Activated CD4-positive, alpha-beta memory T cell treated with anti-CD3 and anti-CD28 coated beads for 36 hours (primary cell): ENCODE results near the gene RYR2. TPM values are rescaled to one million over a fixed set of nuclear protein-coding genes. Genes with fewer than 3 reads are reported as not detected.

Source experiments
- CTCF ChIA-PET: fragments of 350-600 bp; sonication (Branson Sonifier 250); formaldehyde crosslinking; loops from one replicate; lab custom pipeline; 2021; ENCODE audit warnings: antibody characterized with exemption, inconsistent platforms; lab: Charles Lee
- POLR2A ChIA-PET: fragments of 350-600 bp; sonication (Branson Sonifier 250); formaldehyde crosslinking; loops from one replicate; lab custom pipeline; 2021; ENCODE audit warnings: antibody characterized with exemption; lab: Charles Lee
- DNase-seq: peaks from one replicate; pipeline ENCODE4 v3.0.0-alpha.2; 2020
- H3K27ac Mint-ChIP-seq: one replicate; pipeline ENCODE4 v1.8.0; 2021; ENCODE audit warnings: mixed read lengths
- H3K27me3 Mint-ChIP-seq: one replicate; pipeline ENCODE4 v1.8.0; 2021; ENCODE audit warnings: mixed read lengths
- H3K36me3 Mint-ChIP-seq: one replicate; pipeline ENCODE4 v1.8.0; 2021; ENCODE audit warnings: mixed read lengths
- H3K4me1 Mint-ChIP-seq: one replicate; pipeline ENCODE4 v1.8.0; 2021; ENCODE audit warnings: low read depth, mixed read lengths
- H3K4me3 Mint-ChIP-seq: one replicate; pipeline ENCODE4 v1.8.0; 2021; ENCODE audit warnings: mild to moderate bottlenecking, mixed read lengths
- H3K9me3 Mint-ChIP-seq: one replicate; pipeline ENCODE4 v1.8.0; 2021; ENCODE audit warnings: mixed read lengths
- intact Hi-C: fragments of 100-400 bp; cut with micrococcal nuclease; formaldehyde crosslinking; loops from one replicate; pipeline ENCODE4 v1.15.1; 2023
- total RNA-seq, 2 experiments: library from RNA; stranded (reverse); gene quantifications; one replicate each; pipeline ENCODE4 v1.2.3, GENCODE V29; 2021

The RYR2 gene
- total RNA-seq, 2 experiments from 2014 or later = 0.02 TPM

GRCh38 chr1:237690656-237691055, 648.7 kb downstream of the RYR2 start:
- ChIA-PET CTCF (no interaction called here), POLR2A (no interaction called here)
- no peaks in the 10 kb centered on the region for H3K36me3 Mint-ChIP-seq

GRCh38 chr1:237692255-237692654, 650.3 kb downstream of the RYR2 start:
- intact Hi-C loops = no loop called here
- CTCF ChIA-PET = no interaction called here
- H3K27ac Mint-ChIP-seq = no peak overlapping the region
- no peaks in the 10 kb centered on the region for H3K4me1 Mint-ChIP-seq
- POLR2A ChIA-PET = no interaction called here
- no peaks in the 10 kb centered on the region for H3K9me3 Mint-ChIP-seq
- H3K4me3 Mint-ChIP-seq = no peak overlapping the region
- no peaks in the 10 kb centered on the region for H3K36me3 Mint-ChIP-seq
- DNase-seq = no peak
- H3K27me3 Mint-ChIP-seq = no peaks in the 10 kb centered on the region

More at GRCh38 chr1:237690656-237691055, 648.7 kb downstream of the RYR2 start:
- DNase-seq = no peak
- Mint-ChIP-seq H3K4me3 (no peak overlapping the region), H3K27me3 (no peaks in the 10 kb centered on the region), H3K4me1 (no peaks in the 10 kb centered on the region), H3K27ac (no peak overlapping the region), H3K9me3 (no peaks in the 10 kb centered on the region)
- intact Hi-C loops = no loop called here

GRCh38 chr1:237695878-237696277, 653.9 kb downstream of the RYR2 start:
- H3K4me3 Mint-ChIP-seq = no peak overlapping the region
- DNase-seq = no peak
- H3K4me1 Mint-ChIP-seq = no peaks in the 10 kb centered on the region
- CTCF ChIA-PET = no interaction called here
- H3K27ac Mint-ChIP-seq = no peak overlapping the region
- H3K27me3 Mint-ChIP-seq = no peaks in the 10 kb centered on the region
- POLR2A ChIA-PET = no interaction called here
- intact Hi-C loops = no loop called here
- H3K9me3 Mint-ChIP-seq = no peaks in the 10 kb centered on the region
- H3K36me3 Mint-ChIP-seq = no peaks in the 10 kb centered on the region

GRCh38 chr1:237700181-237700580, 658.2 kb downstream of the RYR2 start:
- ChIA-PET POLR2A (no interaction called here), CTCF (no interaction called here)
- intact Hi-C loops = no loop called here
- Mint-ChIP-seq H3K4me1 (no peaks in the 10 kb centered on the region), H3K4me3 (no peak overlapping the region), H3K27ac (no peak overlapping the region), H3K36me3 (no peaks in the 10 kb centered on the region), H3K9me3 (no peaks in the 10 kb centered on the region), H3K27me3 (no peaks in the 10 kb centered on the region)
- no peak for DNase-seq

GRCh38 chr1:237701534-237701933, 659.5 kb downstream of the RYR2 start:
- Mint-ChIP-seq H3K27me3 (no peaks in the 10 kb centered on the region), H3K4me1 (no peaks in the 10 kb centered on the region), H3K4me3 (no peak overlapping the region), H3K27ac (no peak overlapping the region), H3K36me3 (no peaks in the 10 kb centered on the region), H3K9me3 (no peaks in the 10 kb centered on the region)
- CTCF ChIA-PET = no interaction called here
- DNase-seq = no peak
- intact Hi-C loops = no loop called here
- POLR2A ChIA-PET = no interaction called here

- H3K27me3 Mint-ChIP-seq = no peaks in the 10 kb centered on the region
- POLR2A ChIA-PET = no interaction called here
These were observed 660.2 kb downstream of the RYR2 start for GRCh38 chr1:237702161-237702560.

GRCh38 chr1:237705462-237705861, 663.5 kb downstream of the RYR2 start:
- CTCF ChIA-PET = no interaction called here
- DNase-seq = no peak
- Mint-ChIP-seq H3K27ac (no peak overlapping the region), H3K4me3 (no peak overlapping the region), H3K4me1 (no peaks in the 10 kb centered on the region), H3K9me3 (no peaks in the 10 kb centered on the region), H3K27me3 (no peaks in the 10 kb centered on the region), H3K36me3 (no peaks in the 10 kb centered on the region)
- intact Hi-C loops = no loop called here
- POLR2A ChIA-PET = no interaction called here

More at GRCh38 chr1:237702161-237702560, 660.2 kb downstream of the RYR2 start:
- intact Hi-C loops = no loop called here
- Mint-ChIP-seq H3K9me3 (no peaks in the 10 kb centered on the region), H3K4me3 (no peak overlapping the region), H3K4me1 (no peaks in the 10 kb centered on the region), H3K27ac (no peak overlapping the region), H3K36me3 (no peaks in the 10 kb centered on the region)
- DNase-seq = no peak
- CTCF ChIA-PET = no interaction called here

GRCh38 chr1:237709355-237709754, 667.4 kb downstream of the RYR2 start:
- no peak overlapping the region for H3K4me3 Mint-ChIP-seq
- H3K4me1 Mint-ChIP-seq = no peaks in the 10 kb centered on the region
- ChIA-PET CTCF (no interaction called here), POLR2A (no interaction called here)
- H3K27me3 Mint-ChIP-seq = no peaks in the 10 kb centered on the region
- intact Hi-C loops = no loop called here
- no peaks in the 10 kb centered on the region for H3K9me3 Mint-ChIP-seq
- no peak overlapping the region for H3K27ac Mint-ChIP-seq
- DNase-seq = no peak
- no peaks in the 10 kb centered on the region for H3K36me3 Mint-ChIP-seq

- Mint-ChIP-seq H3K36me3 (no peaks in the 10 kb centered on the region), H3K27ac (no peak overlapping the region), H3K27me3 (no peaks in the 10 kb centered on the region), H3K9me3 (no peaks in the 10 kb centered on the region), H3K4me3 (no peak overlapping the region), H3K4me1 (no peaks in the 10 kb centered on the region)
- intact Hi-C loops = no loop called here
- DNase-seq = no peak
- CTCF ChIA-PET = no interaction called here
- POLR2A ChIA-PET = no interaction called here
These were observed 669.3 kb downstream of the RYR2 start for GRCh38 chr1:237711281-237711680.

- Mint-ChIP-seq H3K27ac (no peak overlapping the region), H3K27me3 (no peaks in the 10 kb centered on the region), H3K36me3 (no peaks in the 10 kb centered on the region), H3K9me3 (no peaks in the 10 kb centered on the region), H3K4me3 (no peak overlapping the region), H3K4me1 (no peaks in the 10 kb centered on the region)
- no peak for DNase-seq
- CTCF ChIA-PET = no interaction called here
- POLR2A ChIA-PET = no interaction called here
- intact Hi-C loops = no loop called here
These were observed 670.1 kb downstream of the RYR2 start for GRCh38 chr1:237712082-237712481.

GRCh38 chr1:237712586-237713157, 670.7 kb downstream of the RYR2 start:
- Mint-ChIP-seq H3K27ac (no peak overlapping the region), H3K27me3 (no peaks in the 10 kb centered on the region), H3K9me3 (no peaks in the 10 kb centered on the region), H3K36me3 (no peaks in the 10 kb centered on the region), H3K4me1 (no peaks in the 10 kb centered on the region), H3K4me3 (no peak overlapping the region)
- ChIA-PET CTCF (no interaction called here), POLR2A (no interaction called here)
- no peak for DNase-seq
- intact Hi-C loops = no loop called here

GRCh38 chr1:237713916-237714315, 671.9 kb downstream of the RYR2 start:
- H3K27me3 Mint-ChIP-seq = no peaks in the 10 kb centered on the region
- intact Hi-C loops = no loop called here
- H3K4me1 Mint-ChIP-seq = no peaks in the 10 kb centered on the region
- no peak overlapping the region for H3K4me3 Mint-ChIP-seq
- no peak overlapping the region for H3K27ac Mint-ChIP-seq
- H3K9me3 Mint-ChIP-seq = no peaks in the 10 kb centered on the region
- ChIA-PET CTCF (no interaction called here), POLR2A (no interaction called here)
- no peak for DNase-seq
- H3K36me3 Mint-ChIP-seq = no peaks in the 10 kb centered on the region

GRCh38 chr1:237717106-237717505, 675.1 kb downstream of the RYR2 start:
- intact Hi-C loops = no loop called here
- H3K36me3 Mint-ChIP-seq = no peaks in the 10 kb centered on the region
- H3K9me3 Mint-ChIP-seq = peaks cover 2% of the 10 kb centered on the region
- ChIA-PET POLR2A (no interaction called here), CTCF (interaction anchor here (1.0 kb wide), 1 partner anchor 90 kb away, joined by 3 read pairs; no protein-coding TSS in a partner anchor)
- no peak overlapping the region for H3K27ac Mint-ChIP-seq
- H3K4me3 Mint-ChIP-seq = no peak overlapping the region
- DNase-seq = no peak
- no peaks in the 10 kb centered on the region for H3K4me1 Mint-ChIP-seq
- no peaks in the 10 kb centered on the region for H3K27me3 Mint-ChIP-seq
